ENCODE measurements around the gene CYBC1.

The CYBC1 gene

GRCh38 chr17:82494236-82495055 is 43.9 kb upstream of the CYBC1 start:
- no peak overlapping the region for H3K27ac ChIP-seq (ENCODE audit: low read depth, low read length)
- no CpG with 5 or more reads among the region's 17 CpGs for WGBS (ENCODE audit: extremely low coverage, insufficient coverage, low lambda C conversion rate)
- H2BK5ac ChIP-seq (ENCODE audit: low read length), result no peak overlapping the region

GRCh38 chr17:82493226-82493781 is 42.8 kb upstream of the CYBC1 start:
- no peak overlapping the region for H3K4ac ChIP-seq (ENCODE audit: low read depth, low read length)
- no peaks in the 10 kb centered on the region for H3K27me3 ChIP-seq (ENCODE audit: insufficient read depth, low read length, poor library complexity)
- H3K4me1 ChIP-seq (ENCODE audit: control insufficient read depth, low read depth, low read length), result no peaks in the 10 kb centered on the region
- no peaks in the 10 kb centered on the region for H3K79me2 ChIP-seq (ENCODE audit: control insufficient read depth, insufficient read depth, low read length)
- no peak overlapping the region for H3K9ac ChIP-seq (ENCODE audit: low read length)
- H2BK120ac ChIP-seq (ENCODE audit: low read depth, low read length), result no peak overlapping the region
- H2BK5ac ChIP-seq (ENCODE audit: low read length), result no peak overlapping the region
- no peak overlapping the region for H3K4me2 ChIP-seq (ENCODE audit: low read length)
- no peak overlapping the region for H4K5ac ChIP-seq (ENCODE audit: low read length)
- no peaks in the 10 kb centered on the region for H3K79me1 ChIP-seq (ENCODE audit: low read length)
- DNase-seq, result peak; percentile 19
- no peak overlapping the region for H4K8ac ChIP-seq (ENCODE audit: low read depth, low read length)
- WGBS (ENCODE audit: extremely low coverage, insufficient coverage, low lambda C conversion rate), result no CpG with 5 or more reads among the region's 12 CpGs
- H3K36me3 ChIP-seq (ENCODE audit: control insufficient read depth, insufficient read depth, low read length), result no peaks in the 10 kb centered on the region
- H2AK5ac ChIP-seq (ENCODE audit: low read length), result no peak overlapping the region
- no peak overlapping the region for H3K4me3 ChIP-seq (ENCODE audit: low read length)
- no peak overlapping the region for H3K27ac ChIP-seq (ENCODE audit: low read depth, low read length)
- no peak overlapping the region for H3K23ac ChIP-seq (ENCODE audit: low read length)
- no peak overlapping the region for H3K56ac ChIP-seq (ENCODE audit: low read length)
- H2BK15ac ChIP-seq (replicated peaks; ENCODE audit: low read depth), result no peak overlapping the region
- no peak overlapping the region for H3K18ac ChIP-seq (ENCODE audit: low read length)

More at GRCh38 chr17:82494236-82495055, 43.9 kb upstream of the CYBC1 start:
- H3K4me1 ChIP-seq (ENCODE audit: control insufficient read depth, low read depth, low read length), result no peaks in the 10 kb centered on the region
- no peak overlapping the region for H3K23ac ChIP-seq (ENCODE audit: low read length)
- no peaks in the 10 kb centered on the region for H3K79me1 ChIP-seq (ENCODE audit: low read length)
- H2AK5ac ChIP-seq (ENCODE audit: low read length), result no peak overlapping the region
- H3K4me2 ChIP-seq (ENCODE audit: low read length), result peak overlapping the region; percentile 16
- no peak overlapping the region for H2BK15ac ChIP-seq (replicated peaks; ENCODE audit: low read depth)
- H4K5ac ChIP-seq (ENCODE audit: low read length), result no peak overlapping the region
- no peak overlapping the region for H4K8ac ChIP-seq (ENCODE audit: low read depth, low read length)
- H3K4ac ChIP-seq (ENCODE audit: low read depth, low read length), result no peak overlapping the region
- no peak overlapping the region for H3K18ac ChIP-seq (ENCODE audit: low read length)
- peak; percentile 99 for DNase-seq
- H3K27me3 ChIP-seq (ENCODE audit: insufficient read depth, low read length, poor library complexity), result no peaks in the 10 kb centered on the region
- no peaks in the 10 kb centered on the region for H3K36me3 ChIP-seq (ENCODE audit: control insufficient read depth, insufficient read depth, low read length)
- no peak overlapping the region for H2BK120ac ChIP-seq (ENCODE audit: low read depth, low read length)
- H3K4me3 ChIP-seq (ENCODE audit: low read length), result no peak overlapping the region
- no peaks in the 10 kb centered on the region for H3K79me2 ChIP-seq (ENCODE audit: control insufficient read depth, insufficient read depth, low read length)
- no peak overlapping the region for H3K56ac ChIP-seq (ENCODE audit: low read length)
- H3K9ac ChIP-seq (ENCODE audit: low read length), result no peak overlapping the region

- no peak overlapping the region for H3K4me3 ChIP-seq (ENCODE audit: low read length)
- peaks cover 3% of the 10 kb centered on the region for H3K36me3 ChIP-seq (ENCODE audit: control insufficient read depth, insufficient read depth, low read length)
- no peaks in the 10 kb centered on the region for H3K27me3 ChIP-seq (ENCODE audit: insufficient read depth, low read length, poor library complexity)
- H2AK5ac ChIP-seq (ENCODE audit: low read length), result no peak overlapping the region
- no peak overlapping the region for H3K4me2 ChIP-seq (ENCODE audit: low read length)
- no peaks in the 10 kb centered on the region for H3K4me1 ChIP-seq (ENCODE audit: control insufficient read depth, low read depth, low read length)
- no peak overlapping the region for H2BK15ac ChIP-seq (replicated peaks; ENCODE audit: low read depth)
- no peak overlapping the region for H3K4ac ChIP-seq (ENCODE audit: low read depth, low read length)
- H3K9ac ChIP-seq (ENCODE audit: low read length), result no peak overlapping the region
- H4K8ac ChIP-seq (ENCODE audit: low read depth, low read length), result no peak overlapping the region
- no peak overlapping the region for H4K5ac ChIP-seq (ENCODE audit: low read length)
- no CpG with 5 or more reads among the region's 13 CpGs for WGBS (ENCODE audit: extremely low coverage, insufficient coverage, low lambda C conversion rate)
- no peak overlapping the region for H3K23ac ChIP-seq (ENCODE audit: low read length)
- H3K79me2 ChIP-seq (ENCODE audit: control insufficient read depth, insufficient read depth, low read length), result no peaks in the 10 kb centered on the region
- no peak overlapping the region for H3K56ac ChIP-seq (ENCODE audit: low read length)
- H2BK120ac ChIP-seq (ENCODE audit: low read depth, low read length), result no peak overlapping the region
- H3K18ac ChIP-seq (ENCODE audit: low read length), result no peak overlapping the region
- DNase-seq, result no peak
- H3K79me1 ChIP-seq (ENCODE audit: low read length), result no peaks in the 10 kb centered on the region
- no peak overlapping the region for H2BK5ac ChIP-seq (ENCODE audit: low read length)
- H3K27ac ChIP-seq (ENCODE audit: low read depth, low read length), result no peak overlapping the region
Measured at GRCh38 chr17:82492643-82493225, 42.2 kb upstream of the CYBC1 start.

GRCh38 chr17:82491533-82491932 is 41.0 kb upstream of the CYBC1 start:
- WGBS (ENCODE audit: extremely low coverage, insufficient coverage, low lambda C conversion rate), result no CpG with 5 or more reads among the region's 15 CpGs
- H3K9ac ChIP-seq (ENCODE audit: low read length), result no peak overlapping the region
- H2AK5ac ChIP-seq (ENCODE audit: low read length), result no peak overlapping the region
- no peak overlapping the region for H3K4me2 ChIP-seq (ENCODE audit: low read length)
- no peak overlapping the region for H4K8ac ChIP-seq (ENCODE audit: low read depth, low read length)
- H2BK120ac ChIP-seq (ENCODE audit: low read depth, low read length), result no peak overlapping the region
- no peaks in the 10 kb centered on the region for H3K79me1 ChIP-seq (ENCODE audit: low read length)
- H2BK5ac ChIP-seq (ENCODE audit: low read length), result no peak overlapping the region
- no peak overlapping the region for H3K4ac ChIP-seq (ENCODE audit: low read depth, low read length)
- no peak overlapping the region for H4K5ac ChIP-seq (ENCODE audit: low read length)
- H3K56ac ChIP-seq (ENCODE audit: low read length), result no peak overlapping the region
- DNase-seq, result no peak
- H3K4me1 ChIP-seq (ENCODE audit: control insufficient read depth, low read depth, low read length), result no peaks in the 10 kb centered on the region
- H3K4me3 ChIP-seq (ENCODE audit: low read length), result no peak overlapping the region
- no peak overlapping the region for H3K27ac ChIP-seq (ENCODE audit: low read depth, low read length)
- no peak overlapping the region for H3K18ac ChIP-seq (ENCODE audit: low read length)
- no peaks in the 10 kb centered on the region for H3K27me3 ChIP-seq (ENCODE audit: insufficient read depth, low read length, poor library complexity)
- no peaks in the 10 kb centered on the region for H3K79me2 ChIP-seq (ENCODE audit: control insufficient read depth, insufficient read depth, low read length)
- H2BK15ac ChIP-seq (replicated peaks; ENCODE audit: low read depth), result no peak overlapping the region
- peaks cover 3% of the 10 kb centered on the region for H3K36me3 ChIP-seq (ENCODE audit: control insufficient read depth, insufficient read depth, low read length)
- no peak overlapping the region for H3K23ac ChIP-seq (ENCODE audit: low read length)

- Histone ChIP-seq H3K79me1 (ENCODE audit: low read length) (no peaks in the 10 kb centered on the region), H3K56ac (ENCODE audit: low read length) (no peak overlapping the region), H2BK120ac (ENCODE audit: low read depth, low read length) (no peak overlapping the region), H3K27me3 (ENCODE audit: insufficient read depth, low read length, poor library complexity) (no peaks in the 10 kb centered on the region), H2BK5ac (ENCODE audit: low read length) (no peak overlapping the region), H2BK15ac (replicated peaks; ENCODE audit: low read depth) (no peak overlapping the region), H3K18ac (ENCODE audit: low read length) (no peak overlapping the region), H4K8ac (ENCODE audit: low read depth, low read length) (no peak overlapping the region), H3K27ac (ENCODE audit: low read depth, low read length) (no peak overlapping the region), H3K4me1 (ENCODE audit: control insufficient read depth, low read depth, low read length) (no peaks in the 10 kb centered on the region), H3K36me3 (ENCODE audit: control insufficient read depth, insufficient read depth, low read length) (peaks cover 3% of the 10 kb centered on the region), H4K5ac (ENCODE audit: low read length) (no peak overlapping the region), H2AK5ac (ENCODE audit: low read length) (no peak overlapping the region), H3K4me2 (ENCODE audit: low read length) (no peak overlapping the region), H3K79me2 (ENCODE audit: control insufficient read depth, insufficient read depth, low read length) (no peaks in the 10 kb centered on the region), H3K23ac (ENCODE audit: low read length) (no peak overlapping the region), H3K4me3 (ENCODE audit: low read length) (no peak overlapping the region), H3K9ac (ENCODE audit: low read length) (no peak overlapping the region), H3K4ac (ENCODE audit: low read depth, low read length) (no peak overlapping the region)
- no CpG with 5 or more reads among the region's 10 CpGs for WGBS (ENCODE audit: extremely low coverage, insufficient coverage, low lambda C conversion rate)
- no peak for DNase-seq
Measured at GRCh38 chr17:82491196-82491530, 40.6 kb upstream of the CYBC1 start.
